ENCODE measurements around the gene PRKCA. TPM values are rescaled to one million over a fixed set of nuclear protein-coding genes. Genes with fewer than 3 reads are reported as not detected.

The PRKCA gene
- total and polyA plus RNA-seq, 4 donors, result 3.0 to 14.1 (median 5.4) TPM

GRCh38 chr17:66552371-66552770, 250.0 kb downstream of the PRKCA start:
- Histone ChIP-seq H3K4me3 (ENCODE audit: low read depth in 1 of 3, low read length in 3 of 3) (no peak overlapping the region), H3K27ac (ENCODE audit: low read depth in 1 of 2, low read length in 2 of 2) (no peak overlapping the region), H3K36me3 (ENCODE audit: control insufficient read depth in 4 of 4, insufficient read depth in 3 of 4, low read depth in 1 of 4, low read length in 3 of 4) (no peaks in the 10 kb centered on the region), H3K27me3 (ENCODE audit: control insufficient read depth in 4 of 4, insufficient read depth in 4 of 4, low read length in 3 of 4) (no peaks in the 10 kb centered on the region), H3K9me3 (ENCODE audit: control insufficient read depth in 4 of 4, low read length in 3 of 4) (no peaks in the 10 kb centered on the region), H3K9ac (ENCODE audit: low read depth in 1 of 2, low read length in 2 of 2) (no peak overlapping the region), H3K4me1 (ENCODE audit: control insufficient read depth in 4 of 4, insufficient read depth in 4 of 4, low read length in 3 of 4) (peaks cover 5 to 13% (median 12%) of the 10 kb centered on the region in 4 donors)
- DNase-seq (ENCODE audit: low spot score), result no peak
- TF ChIP-seq ATF3 (IDR thresholded peaks at IDR 0.05) (no peak), FOXA2 (IDR thresholded peaks at IDR 0.05) (no peak)
- 91% methylated on average over 7 of the region's 7 CpGs for WGBS

- Histone ChIP-seq H3K36me3 (ENCODE audit: control insufficient read depth in 4 of 4, insufficient read depth in 3 of 4, low read depth in 1 of 4, low read length in 3 of 4) (no peaks in the 10 kb centered on the region), H3K4me1 (ENCODE audit: control insufficient read depth in 4 of 4, insufficient read depth in 4 of 4, low read length in 3 of 4) (no peaks in the 10 kb centered on the region), H3K9me3 (ENCODE audit: control insufficient read depth in 4 of 4, low read length in 3 of 4) (no peaks in the 10 kb centered on the region), H3K4me3 (ENCODE audit: low read depth in 1 of 3, low read length in 3 of 3) (no peak overlapping the region), H3K27me3 (ENCODE audit: control insufficient read depth in 4 of 4, insufficient read depth in 4 of 4, low read length in 3 of 4) (no peaks in the 10 kb centered on the region), H3K27ac (ENCODE audit: low read depth in 1 of 2, low read length in 2 of 2) (no peak overlapping the region), H3K9ac (ENCODE audit: low read depth in 1 of 2, low read length in 2 of 2) (no peak overlapping the region)
- WGBS, result 95% methylated on average over 2 of the region's 2 CpGs
- no peak for TF ChIP-seq FOXA2 (IDR thresholded peaks at IDR 0.05)
- TF ChIP-seq RAD21 (IDR thresholded peaks at IDR 0.05), result no peak
- TF ChIP-seq CTCF (IDR thresholded peaks at IDR 0.05; ENCODE audit: low read depth, low read length, missing input control), result no peak
- no peak for TF ChIP-seq TAF1 (conservative IDR thresholded peaks at IDR 0.05)
- TF ChIP-seq ATF3 (IDR thresholded peaks at IDR 0.05), result no peak
- TF ChIP-seq HNF4G (IDR thresholded peaks at IDR 0.05), result no peak
- TF ChIP-seq JUND (IDR thresholded peaks at IDR 0.05), result no peak
- no peak for TF ChIP-seq RXRA (IDR thresholded peaks at IDR 0.05)
- no peak for TF ChIP-seq EGR1 (IDR thresholded peaks at IDR 0.05; ENCODE audit: low read depth in 2 of 2)
- TF ChIP-seq REST (IDR thresholded peaks at IDR 0.05), result no peak
- no peak for TF ChIP-seq HNF4A (conservative IDR thresholded peaks at IDR 0.05)
- no peak for TF ChIP-seq MAX (IDR thresholded peaks at IDR 0.05)
- no peak for TF ChIP-seq YY1 (IDR thresholded peaks at IDR 0.05)
- no peak for TF ChIP-seq FOXA1 (IDR thresholded peaks at IDR 0.05)
- TF ChIP-seq GABPA (IDR thresholded peaks at IDR 0.05 in 1 of 2, conservative IDR thresholded peaks at IDR 0.05 in 1 of 2), result no peak
- no peak for TF ChIP-seq SP1 (IDR thresholded peaks at IDR 0.05)
- no peak for TF ChIP-seq ZBTB33 (IDR thresholded peaks at IDR 0.05)
- TF ChIP-seq NR2F2 (IDR thresholded peaks at IDR 0.05), result no peak
- DNase-seq (ENCODE audit: low spot score), result no peak
Observed at GRCh38 chr17:66555605-66556004, 253.2 kb downstream of the PRKCA start.

Measured in liver (tissue), 9 donors.